HG03342 (cell line): ENCODE measurements around the gene GUK1.
A peak's percentile ranks its signal among the peaks of the same experiment; 100 is the strongest.
"Not testable (repeated sequence)": the region's sequence is repeated elsewhere in the genome, so short reads cannot be mapped to it uniquely, and the experiment has no call there.

Experiments
- ATAC-seq: cut with Tn5 transposase; IDR thresholded peaks from one replicate; pipeline ENCODE4 v1.9.1; 2021; ENCODE audit warnings: mild to moderate bottlenecking, moderate library complexity; ENCODE audit not compliant: unreplicated experiment

The GUK1 gene

DNA sequence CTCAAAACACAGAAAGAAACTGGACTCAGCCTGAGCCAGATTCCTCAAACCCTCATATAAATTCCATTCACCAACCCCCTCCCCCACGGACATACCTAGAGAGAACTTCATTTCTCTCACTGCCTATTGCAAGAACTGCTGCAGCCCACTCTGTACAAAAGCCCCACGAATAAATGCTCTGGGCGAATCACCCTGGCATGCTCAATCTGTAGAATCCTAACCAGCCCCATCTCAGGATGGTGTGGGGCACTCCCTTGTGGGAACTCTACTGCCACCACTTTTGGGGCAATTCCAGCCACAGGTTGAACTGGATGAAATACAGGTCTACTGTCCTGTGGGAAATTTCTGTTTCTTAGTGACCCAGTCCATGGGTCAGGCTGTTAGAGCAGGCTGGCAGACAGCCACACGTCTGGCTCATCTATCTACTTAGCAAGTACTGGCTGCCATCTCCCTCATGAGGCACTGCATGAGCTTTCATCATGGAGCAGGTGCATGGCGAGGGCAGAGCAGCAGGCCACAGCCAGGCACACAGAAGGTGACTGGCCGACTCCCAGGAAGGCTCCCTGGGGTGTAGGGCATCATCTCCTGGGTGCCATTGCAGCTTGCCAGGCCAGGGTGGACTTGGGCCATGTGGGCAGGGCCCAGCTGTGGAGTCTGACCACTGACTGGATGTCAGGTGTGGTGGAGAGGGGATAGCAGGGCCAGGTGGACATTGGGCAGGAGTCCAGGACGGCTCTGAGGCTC lies 35.4 kb upstream of the GUK1 start:
- ATAC-seq = no peak

- no peak for ATAC-seq
These were observed 34.6 kb upstream of the GUK1 start for GRCh38 chr1:228105270-228105995.

- ATAC-seq = no peak
These were observed 33.9 kb upstream of the GUK1 start for GRCh38 chr1:228105996-228106799.

- no peak for ATAC-seq
These were observed 33.4 kb upstream of the GUK1 start for GRCh38 chr1:228106800-228107054.

DNA sequence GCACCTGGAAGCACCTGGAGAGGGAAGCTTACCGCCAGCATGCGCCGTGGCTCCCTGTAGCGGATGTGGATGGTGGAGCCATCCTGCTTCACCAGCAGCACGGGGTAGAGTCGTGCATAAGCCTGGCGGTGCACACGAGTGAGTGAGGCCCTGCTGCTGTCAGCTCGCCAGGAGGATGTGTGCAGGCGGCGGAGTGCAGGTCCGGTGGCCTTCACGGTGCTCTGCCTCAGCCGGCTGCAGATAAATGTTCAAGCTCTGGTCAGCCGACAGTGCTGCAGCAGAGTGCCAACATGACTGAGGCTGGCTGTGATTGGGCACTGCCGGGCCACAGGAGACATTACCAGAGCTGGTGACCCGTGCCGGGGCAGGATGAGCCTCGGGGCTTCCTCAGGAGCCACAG lies 32.4 kb upstream of the GUK1 start:
- no peak for ATAC-seq

GRCh38 chr1:228108055-228108690 lies 31.9 kb upstream of the GUK1 start:
- ATAC-seq = no peak

DNA sequence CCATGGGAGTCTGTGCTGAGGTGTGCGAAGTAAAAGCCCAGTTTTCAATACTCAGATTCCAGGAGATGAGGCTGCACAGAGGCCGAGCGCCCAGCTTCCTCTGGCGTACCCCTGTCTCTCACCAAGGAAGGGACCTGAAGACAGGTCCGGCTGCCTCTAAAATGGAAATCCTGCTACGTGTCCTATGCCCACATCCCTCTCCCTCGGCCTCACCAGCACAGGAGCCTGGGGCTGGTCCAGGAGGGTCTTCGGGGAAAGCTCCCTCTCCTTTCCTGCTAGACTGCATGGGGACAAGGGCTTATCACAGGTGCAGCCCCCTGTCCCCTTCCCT lies 31.4 kb upstream of the GUK1 start:
- peak; percentile 8 for ATAC-seq

DNA sequence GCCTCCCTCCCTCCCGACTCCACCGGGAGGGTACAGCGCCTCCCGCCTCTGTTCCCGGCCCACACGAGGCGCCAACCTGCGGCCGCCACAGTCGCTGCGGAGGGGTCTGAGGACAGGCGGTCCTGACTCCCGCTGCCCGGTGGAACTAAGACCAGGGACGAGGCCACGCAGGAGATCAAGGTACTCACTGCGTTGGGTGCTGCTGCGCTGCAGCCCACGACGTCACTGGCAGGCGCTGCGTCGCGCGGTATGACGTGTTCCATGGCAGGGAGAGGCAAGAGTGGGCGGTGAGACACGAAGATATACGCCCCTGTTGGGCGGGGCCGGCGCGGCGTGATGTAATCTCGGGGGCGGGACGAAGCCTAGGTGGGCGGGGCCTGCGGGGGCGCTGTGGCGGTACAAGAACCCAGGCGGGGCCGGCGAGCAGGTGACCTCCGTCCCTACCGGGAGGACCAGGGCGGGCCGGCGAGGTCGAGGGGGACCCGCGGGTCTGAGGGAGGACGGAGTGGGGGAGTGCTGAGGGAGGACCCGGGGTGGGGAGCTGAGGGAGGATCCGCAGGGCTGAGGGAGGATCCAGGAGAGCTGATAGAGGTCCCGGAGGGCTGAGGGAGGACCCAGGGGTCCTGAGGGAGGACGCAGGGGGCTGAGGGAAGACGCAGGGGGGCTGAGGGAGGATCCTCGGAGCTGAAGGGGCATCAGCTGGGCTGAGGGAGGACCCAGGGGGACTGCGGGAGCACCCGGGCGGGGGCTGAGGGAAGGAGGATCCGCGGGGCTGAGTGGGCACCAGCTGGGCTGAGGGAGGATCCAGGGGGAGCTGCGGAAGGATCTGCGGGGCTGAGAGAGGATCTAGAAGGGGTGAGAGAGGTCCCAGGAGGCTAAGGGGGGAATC lies 30.8 kb upstream of the GUK1 start, which contains the start of gene MRPL55:
Gene MRPL55, minus strand, starts transcription at position 227 of the 889 bp plus-strand sequence. CDS start 1,039 bp downstream, outside the sequence.
- ATAC-seq = peak; percentile 83

- ATAC-seq = no peak
These were observed 30.1 kb upstream of the GUK1 start for GRCh38 chr1:228109962-228110488.

DNA sequence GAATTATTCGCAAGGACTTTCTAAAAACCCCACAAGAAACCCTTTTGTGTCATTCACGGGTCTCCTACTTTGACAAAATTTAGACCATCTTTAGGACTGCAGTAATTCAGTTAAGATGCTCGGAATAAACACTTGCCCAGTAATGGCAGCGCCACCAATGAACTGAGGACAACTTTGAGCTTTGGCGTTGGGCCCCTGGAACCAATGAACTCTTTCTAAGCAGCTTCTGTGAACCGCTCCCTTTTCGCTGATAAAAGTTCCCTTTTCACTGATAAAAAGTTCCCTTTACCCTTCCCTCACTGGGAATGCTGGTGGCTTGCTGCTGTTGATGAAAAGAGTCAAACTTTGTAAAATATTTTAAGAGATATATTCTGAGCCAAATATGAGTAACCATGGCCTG lies 29.5 kb upstream of the GUK1 start:
- ATAC-seq = no peak

DNA sequence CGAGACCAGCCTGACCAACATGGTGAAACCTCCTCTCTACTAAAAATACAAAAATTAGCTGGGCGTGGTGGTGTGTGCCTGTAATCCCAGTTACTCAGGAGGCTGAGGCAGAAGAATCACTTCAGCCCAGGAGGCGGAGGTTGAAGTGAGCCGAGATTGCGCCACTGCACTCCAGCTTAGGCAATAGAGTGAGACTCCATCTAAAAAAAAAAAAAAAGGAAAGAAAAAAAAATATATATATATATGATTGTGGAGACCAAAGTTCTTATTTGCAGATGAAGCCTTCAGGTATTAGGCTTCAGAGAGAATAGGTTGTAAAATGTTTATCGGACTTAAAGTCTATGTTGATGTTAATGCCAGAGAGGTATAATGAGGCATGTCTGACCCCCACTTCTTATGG lies 28.8 kb upstream of the GUK1 start:
- not testable (repeated sequence) for ATAC-seq

GRCh38 chr1:228112167-228112566 lies 27.9 kb upstream of the GUK1 start:
- no peak for ATAC-seq

DNA sequence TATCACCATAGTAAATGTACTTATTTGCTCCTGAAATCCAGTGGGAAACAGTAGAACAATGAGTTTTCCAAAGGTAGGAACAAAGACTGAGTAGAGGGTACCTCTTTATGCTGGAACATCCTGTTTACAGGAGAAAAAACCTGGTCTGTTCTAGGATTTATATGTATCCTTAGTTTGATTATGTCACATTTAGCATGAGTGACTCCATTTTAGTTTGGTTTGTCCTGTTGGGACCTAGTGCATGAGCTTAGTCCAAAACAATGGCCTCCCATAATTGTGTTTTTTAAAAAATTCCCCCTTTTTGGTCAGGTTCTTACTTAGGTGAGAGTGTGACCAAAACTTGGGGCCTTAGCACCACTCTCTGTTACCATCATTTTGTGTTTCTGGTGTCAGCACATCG lies 27.5 kb upstream of the GUK1 start:
- no peak for ATAC-seq

GRCh38 chr1:228114827-228115226 lies 25.3 kb upstream of the GUK1 start:
- no peak for ATAC-seq

DNA sequence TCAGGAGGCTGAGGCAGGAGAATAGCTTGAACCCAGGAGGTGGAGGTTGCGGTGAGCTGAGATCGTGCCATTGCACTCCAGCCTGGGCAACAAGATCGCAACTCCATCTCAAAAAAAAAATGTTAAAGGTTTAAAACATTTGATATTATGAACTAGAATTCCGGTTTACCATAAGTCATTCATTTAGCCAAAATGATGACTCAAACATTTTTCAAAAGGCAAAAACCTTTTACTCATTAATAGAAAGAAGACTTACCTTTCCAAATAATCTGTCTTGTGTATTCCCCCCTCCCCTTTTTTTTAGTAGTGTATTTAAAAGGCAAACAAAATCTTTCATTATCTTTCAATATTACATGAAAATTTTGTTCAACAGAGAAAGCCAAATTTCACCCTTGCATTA lies 22.7 kb upstream of the GUK1 start:
- no peak for ATAC-seq

- no peak for ATAC-seq
These were observed 22.0 kb upstream of the GUK1 start for GRCh38 chr1:228118040-228118439.

- no peak for ATAC-seq
These were observed 19.7 kb upstream of the GUK1 start for GRCh38 chr1:228120351-228120750.

DNA sequence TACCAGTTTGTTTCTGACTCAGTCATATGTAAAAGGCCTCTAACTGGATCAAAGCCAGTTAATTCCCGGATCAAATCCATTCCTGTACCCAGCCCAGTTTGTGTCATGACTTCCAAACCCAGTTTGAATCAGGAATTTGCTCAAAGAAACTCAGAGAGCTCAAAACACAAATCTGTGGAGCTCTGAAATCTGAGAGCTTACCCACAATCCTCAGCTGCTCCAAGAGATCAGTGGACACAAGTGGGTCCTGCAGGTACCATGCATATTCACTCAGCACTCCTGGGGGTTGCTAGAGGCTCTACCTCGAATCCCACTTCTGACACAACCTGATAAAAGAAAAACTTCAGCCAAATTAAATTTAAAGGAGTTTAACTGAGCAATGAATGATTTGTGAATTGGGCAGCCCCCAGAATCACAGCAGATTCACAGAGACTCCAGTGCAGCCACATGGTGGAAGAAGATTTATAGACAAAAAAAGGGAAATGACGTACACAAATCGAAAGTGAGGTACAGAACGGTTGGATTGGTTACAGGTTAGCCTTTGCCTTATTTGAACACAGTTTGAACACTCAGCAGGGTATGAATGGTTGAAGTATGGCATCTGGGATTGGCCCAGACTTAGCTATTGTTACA lies 19.1 kb upstream of the GUK1 start:
- ATAC-seq = no peak

GRCh38 chr1:228122921-228123441 lies 17.1 kb upstream of the GUK1 start:
- no peak for ATAC-seq

DNA sequence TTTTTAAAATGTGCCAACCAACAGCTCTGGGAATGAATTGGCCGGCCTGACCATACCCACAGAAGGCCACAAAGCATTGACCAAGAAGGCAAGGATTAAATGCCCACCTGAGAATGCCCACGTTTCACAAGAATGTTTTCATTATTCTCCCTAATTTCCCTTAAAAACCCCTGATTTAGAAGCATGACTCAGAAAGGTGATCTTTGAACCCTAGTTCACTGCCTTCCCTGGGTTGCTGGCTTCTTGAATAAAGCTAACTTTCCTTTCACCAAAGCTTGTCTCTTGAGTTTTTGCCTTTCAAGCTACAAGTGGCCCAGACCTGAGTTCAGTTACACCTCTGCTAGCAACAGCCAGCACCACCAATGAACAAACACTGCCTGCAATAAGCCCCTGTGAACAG lies 16.6 kb upstream of the GUK1 start:
- ATAC-seq = no peak
